Measurements from ENCODE around the gene PCDH10.

DNA sequence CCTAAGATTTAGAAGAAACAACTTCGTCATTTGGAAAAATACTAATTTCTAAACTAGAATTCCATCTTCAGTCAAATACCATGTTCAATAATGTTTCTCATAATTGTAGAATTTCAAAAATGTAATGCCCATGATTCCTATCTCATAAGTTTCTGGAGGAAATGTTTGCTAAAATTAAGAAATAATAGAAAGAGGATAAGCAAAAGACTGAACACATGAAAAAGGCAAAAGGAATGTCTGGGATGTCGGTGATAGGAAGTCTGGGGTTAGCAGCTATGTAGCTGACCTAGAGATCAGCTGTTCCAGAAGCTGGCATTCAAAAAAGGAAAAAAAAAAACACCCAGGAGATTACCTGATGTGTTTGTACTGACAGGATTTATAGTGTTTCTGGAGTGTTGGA lies 18.9 kb upstream of the PCDH10 start:
- TF ChIP-seq POLR2A (IDR thresholded peaks at IDR 0.05; ENCODE audit: low read length) (no peak), GATA1 (IDR thresholded peaks at IDR 0.05; ENCODE audit: low read depth, low read length) (no peak)
